Gastroesophageal sphincter (tissue), 4 donors: ENCODE measurements around the gene CDK16. TPM values are rescaled to one million over a fixed set of nuclear protein-coding genes. Genes with fewer than 3 reads are reported as not detected.

Experiments
- ATAC-seq: fragments of 150-250 bp; one replicate; pipeline ENCODE4 v1.9.1; 2016; ENCODE audit warnings: mild to moderate bottlenecking, moderate library complexity
- H3K27ac ChIP-seq, 4 donors: fragments of 200-600 bp; sonication (generic) in 3 of 4; 1 replicate in 3 of 4; 2 replicates in 1 of 4; pipeline ENCODE4 v1.5.1; 2016 to 2019
- H3K27me3 ChIP-seq: fragments of 200-600 bp; sonication (generic); one replicate; pipeline ENCODE4 v1.5.1; 2019
- H3K36me3 ChIP-seq, 2 donors: fragments of 200-600 bp; sonication (generic); one replicate each; pipeline ENCODE4 v1.5.1; 2019; ENCODE audit warnings: control low read depth in 1 of 2
- H3K4me1 ChIP-seq, 3 donors: fragments of 200-600 bp; sonication (generic); 1 replicate in 2 of 3; 2 replicates in 1 of 3; pipeline ENCODE4 v1.5.1; 2016 to 2019; ENCODE audit warnings: control low read depth in 2 of 3
- H3K4me3 ChIP-seq, 2 donors: fragments of 200-600 bp; sonication (generic); one replicate each; pipeline ENCODE4 v1.5.1; 2019; ENCODE audit warnings: mild to moderate bottlenecking in 1 of 2, moderate library complexity in 1 of 2
- H3K9me3 ChIP-seq, 3 donors: fragments of 200-600 bp; sonication (generic); one replicate each; pipeline ENCODE4 v1.5.1; 2017 to 2019; ENCODE audit warnings: control low read depth in 2 of 3
- EP300 ChIP-seq: sonication (generic); formaldehyde crosslinking; IDR thresholded peaks from one replicate; pipeline ENCODE4 v1.6.1; 2017; ENCODE audit warnings: antibody characterized with exemption, mild to moderate bottlenecking
- POLR2A ChIP-seq, 2 donors: fragments of 450-650 bp; IDR thresholded peaks; one replicate each; pipeline ENCODE4 v1.6.1; 2017; ENCODE audit warnings: antibody characterized with exemption in 2 of 2, mild to moderate bottlenecking in 2 of 2, moderate library complexity in 1 of 2
- POLR2AphosphoS5 ChIP-seq: sonication (generic); formaldehyde crosslinking; IDR thresholded peaks from one replicate; pipeline ENCODE4 v1.6.1; 2017; ENCODE audit warnings: antibody characterized with exemption
- WGBS, 2 donors: methylation state at CpG; one replicate each; pipeline ENCODE4 v1.1.5; 2018; ENCODE audit warnings: low coverage in 1 of 2; 5-methylcytosine and 5-hydroxymethylcytosine counted together
- total RNA-seq, 4 donors: library from RNA; depleted of rRNA; stranded (reverse); fragments of >200 nt; gene quantifications; one replicate each; pipeline ENCODE4 v1.1.0, GENCODE V29; 2016
- TF ChIP-seq, protein P1 (sequence below), 4 experiments: fragments of 200-600 bp in 2 of 4; fragments of 450-650 bp in 2 of 4; sonication (generic) in 1 of 4; IDR thresholded peaks; one replicate each; pipeline ENCODE4 v1.5.1; 2017 to 2019; ENCODE audit warnings: antibody characterized with exemption in 4 of 4, mild to moderate bottlenecking in 2 of 4, moderate library complexity in 2 of 4

The CDK16 gene
- total RNA-seq, 4 donors from 2014 or later = 45.8 to 76.1 (median 55.6) TPM

DNA sequence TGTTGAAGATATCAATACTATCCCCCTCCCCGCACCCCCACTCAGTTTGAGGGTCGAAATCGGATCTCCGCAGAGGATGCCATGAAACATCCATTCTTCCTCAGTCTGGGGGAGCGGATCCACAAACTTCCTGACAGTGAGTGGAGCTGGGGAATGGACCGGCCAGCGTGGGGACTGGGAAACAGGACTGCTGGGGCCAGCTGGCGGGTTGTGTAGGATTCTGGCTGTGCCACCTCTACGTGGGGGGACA, 8.8 kb downstream of the CDK16 start:
- H3K4me1 ChIP-seq = peaks cover 0 to 3% (median 0%) of the 10 kb centered on the region in 3 donors
- WGBS, 2 donors = 79% methylated on average over 4 of the region's 9 CpGs; no CpG with 5 or more reads in 1 of the 2 donors
- peaks cover 0 to 71% of the 10 kb centered on the region in 2 donors for H3K36me3 ChIP-seq
- no peak for ATAC-seq
- H3K4me3 ChIP-seq = no peak overlapping the region
- no peaks in the 10 kb centered on the region for H3K9me3 ChIP-seq
- no peak overlapping the region for H3K27ac ChIP-seq
- no peaks in the 10 kb centered on the region for H3K27me3 ChIP-seq
- TF ChIP-seq, protein P1, sequence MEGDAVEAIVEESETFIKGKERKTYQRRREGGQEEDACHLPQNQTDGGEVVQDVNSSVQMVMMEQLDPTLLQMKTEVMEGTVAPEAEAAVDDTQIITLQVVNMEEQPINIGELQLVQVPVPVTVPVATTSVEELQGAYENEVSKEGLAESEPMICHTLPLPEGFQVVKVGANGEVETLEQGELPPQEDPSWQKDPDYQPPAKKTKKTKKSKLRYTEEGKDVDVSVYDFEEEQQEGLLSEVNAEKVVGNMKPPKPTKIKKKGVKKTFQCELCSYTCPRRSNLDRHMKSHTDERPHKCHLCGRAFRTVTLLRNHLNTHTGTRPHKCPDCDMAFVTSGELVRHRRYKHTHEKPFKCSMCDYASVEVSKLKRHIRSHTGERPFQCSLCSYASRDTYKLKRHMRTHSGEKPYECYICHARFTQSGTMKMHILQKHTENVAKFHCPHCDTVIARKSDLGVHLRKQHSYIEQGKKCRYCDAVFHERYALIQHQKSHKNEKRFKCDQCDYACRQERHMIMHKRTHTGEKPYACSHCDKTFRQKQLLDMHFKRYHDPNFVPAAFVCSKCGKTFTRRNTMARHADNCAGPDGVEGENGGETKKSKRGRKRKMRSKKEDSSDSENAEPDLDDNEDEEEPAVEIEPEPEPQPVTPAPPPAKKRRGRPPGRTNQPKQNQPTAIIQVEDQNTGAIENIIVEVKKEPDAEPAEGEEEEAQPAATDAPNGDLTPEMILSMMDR (IDR thresholded peaks at IDR 0.05) = no peak
- TF ChIP-seq POLR2AphosphoS5 = no peak
- no peak for TF ChIP-seq EP300
- no peak for TF ChIP-seq POLR2A (IDR thresholded peaks at IDR 0.05)

DNA sequence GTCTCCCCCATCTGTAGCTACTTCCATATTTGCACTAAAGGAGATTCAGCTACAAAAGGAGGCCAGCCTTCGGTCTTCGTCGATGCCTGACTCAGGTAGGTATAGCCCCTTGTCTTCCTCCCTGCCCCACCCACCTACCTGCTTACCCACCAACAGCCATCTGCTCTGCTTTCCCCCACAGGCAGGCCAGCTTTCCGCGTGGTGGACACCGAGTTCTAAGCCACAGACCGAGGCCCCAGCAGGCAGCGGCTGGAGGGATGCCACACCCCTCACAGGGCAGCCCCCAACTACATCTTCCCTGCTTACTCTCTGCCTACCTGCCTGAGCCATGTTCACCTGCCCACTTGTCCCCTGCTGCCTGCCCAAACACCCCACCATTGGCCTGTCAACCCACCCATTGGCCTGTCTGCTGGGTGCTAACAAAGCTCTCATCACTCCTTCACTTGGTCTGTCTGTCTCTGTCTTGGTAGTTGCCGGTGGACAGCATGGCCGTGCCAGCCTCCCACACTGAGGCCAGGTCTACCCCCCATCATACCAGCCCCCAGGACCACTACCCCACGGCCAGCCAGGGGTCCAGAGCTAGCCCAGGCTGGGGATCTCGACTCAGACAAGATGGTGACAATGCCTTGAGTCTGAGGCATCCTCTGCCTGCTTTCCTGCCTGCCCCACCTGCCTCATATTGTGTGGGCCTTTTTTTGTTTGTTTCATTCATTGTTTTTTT, 10.2 kb downstream of the CDK16 start:
- Histone ChIP-seq H3K36me3 (peaks cover 0 to 63% of the 10 kb centered on the region in 2 donors), H3K27me3 (no peaks in the 10 kb centered on the region), H3K4me1 (peaks cover 0 to 6% (median 0%) of the 10 kb centered on the region in 3 donors), H3K4me3 (no peak overlapping the region), H3K27ac (no peak overlapping the region), H3K9me3 (no peaks in the 10 kb centered on the region)
- ATAC-seq = no peak
- 99 to 100% methylated on average over 3 to 6 of the region's 12 CpGs for WGBS, 2 donors
- TF ChIP-seq POLR2A (IDR thresholded peaks at IDR 0.05) = no peak
- no peak for TF ChIP-seq EP300
- TF ChIP-seq, protein P1 (IDR thresholded peaks at IDR 0.05) = no peak
- no peak for TF ChIP-seq POLR2AphosphoS5

DNA sequence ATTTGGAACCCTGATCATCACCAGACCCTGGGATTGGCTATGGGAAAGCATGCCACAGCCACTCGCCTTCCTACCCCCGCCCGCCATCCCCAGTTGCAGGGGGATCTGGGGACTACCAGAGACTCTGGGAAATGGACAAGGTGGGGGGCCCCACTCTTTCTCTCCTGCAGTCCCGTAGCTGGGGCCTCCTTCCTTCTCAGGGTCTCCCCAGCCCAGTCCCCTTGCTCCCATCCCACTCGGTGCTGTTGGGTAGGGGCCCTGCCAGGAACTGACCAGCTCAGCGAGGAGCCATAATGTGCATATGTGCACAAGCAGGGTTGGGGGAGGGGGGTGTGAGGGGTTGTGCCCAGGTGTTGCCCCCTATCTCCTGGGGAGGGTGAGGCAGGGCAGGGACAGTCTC, 10.9 kb downstream of the CDK16 start:
- H3K4me3 ChIP-seq = no peak overlapping the region
- H3K27me3 ChIP-seq = no peaks in the 10 kb centered on the region
- peaks cover 0 to 56% of the 10 kb centered on the region in 2 donors for H3K36me3 ChIP-seq
- H3K9me3 ChIP-seq = no peaks in the 10 kb centered on the region
- H3K4me1 ChIP-seq = peaks cover 0 to 6% (median 0%) of the 10 kb centered on the region in 3 donors
- TF ChIP-seq POLR2A (IDR thresholded peaks at IDR 0.05) = no peak
- TF ChIP-seq, protein P1 (IDR thresholded peaks at IDR 0.05) = no peak
- TF ChIP-seq POLR2AphosphoS5 = no peak
- no peak for TF ChIP-seq EP300
- ATAC-seq = no peak
- 90% methylated on average over 2 of the region's 6 CpGs; no CpG with 5 or more reads in 1 of the 2 donors for WGBS, 2 donors
- no peak overlapping the region for H3K27ac ChIP-seq

DNA sequence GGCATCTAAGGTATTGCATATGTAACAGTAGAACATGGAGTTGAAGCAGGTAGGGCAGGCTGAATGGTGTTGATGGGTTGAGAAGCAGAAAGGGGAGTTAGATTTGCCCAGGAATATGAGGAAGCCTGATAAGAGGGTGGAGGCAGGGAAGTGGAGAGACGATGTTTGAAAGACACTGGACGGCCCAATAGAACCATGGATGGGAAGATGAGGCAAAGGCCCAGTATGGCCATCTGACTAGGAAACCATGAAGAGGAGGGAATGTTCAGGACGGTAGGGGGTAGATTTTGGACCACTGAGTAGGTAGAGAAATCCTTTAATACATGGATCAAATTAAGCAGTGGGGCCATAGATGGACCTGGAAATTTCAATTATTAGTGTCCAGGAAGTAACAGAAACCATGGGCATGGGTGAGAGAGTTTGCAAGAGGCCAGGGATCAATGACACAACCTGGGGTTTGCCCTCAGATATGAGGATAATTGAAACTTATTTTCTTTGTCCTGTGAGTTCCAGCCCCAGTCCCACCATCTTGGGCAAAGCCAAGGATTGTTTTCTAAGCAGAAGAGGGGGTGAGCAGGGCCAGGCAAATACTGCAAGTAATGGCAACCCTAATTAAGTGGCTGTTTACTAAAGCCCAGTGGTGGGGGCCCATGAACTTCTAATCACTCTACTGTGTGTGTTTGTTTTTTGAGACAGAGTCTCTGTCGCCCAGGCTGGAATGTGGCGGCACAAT, 11.8 kb downstream of the CDK16 start:
- ATAC-seq = no peak
- peaks cover 0 to 48% of the 10 kb centered on the region in 2 donors for H3K36me3 ChIP-seq

More for the DNA sequence above, 11.8 kb downstream of the CDK16 start:
- TF ChIP-seq EP300 (no peak), POLR2A (IDR thresholded peaks at IDR 0.05) (no peak), POLR2AphosphoS5 (no peak)
- TF ChIP-seq, protein P1 (IDR thresholded peaks at IDR 0.05) = no peak
- WGBS, 2 donors = 90% methylated on average over 5 of the region's 5 CpGs; no CpG with 5 or more reads in 1 of the 2 donors
- Histone ChIP-seq H3K27me3 (no peaks in the 10 kb centered on the region), H3K4me3 (no peak overlapping the region), H3K4me1 (peaks cover 0 to 13% (median 0%) of the 10 kb centered on the region in 3 donors), H3K27ac (no peak overlapping the region), H3K9me3 (no peaks in the 10 kb centered on the region)
